GM12872 (cell line): ENCODE measurements around the gene CAMK2G.

Experiments
- TF ChIP-seq, protein P1 (sequence below): IDR thresholded peaks from 3 replicates; pipeline ENCODE4 v1.5.1; 2011; ENCODE audit warnings: low read depth, mild to moderate bottlenecking, low read length, moderate library complexity; ENCODE audit not compliant: insufficient read depth

The CAMK2G gene

DNA sequence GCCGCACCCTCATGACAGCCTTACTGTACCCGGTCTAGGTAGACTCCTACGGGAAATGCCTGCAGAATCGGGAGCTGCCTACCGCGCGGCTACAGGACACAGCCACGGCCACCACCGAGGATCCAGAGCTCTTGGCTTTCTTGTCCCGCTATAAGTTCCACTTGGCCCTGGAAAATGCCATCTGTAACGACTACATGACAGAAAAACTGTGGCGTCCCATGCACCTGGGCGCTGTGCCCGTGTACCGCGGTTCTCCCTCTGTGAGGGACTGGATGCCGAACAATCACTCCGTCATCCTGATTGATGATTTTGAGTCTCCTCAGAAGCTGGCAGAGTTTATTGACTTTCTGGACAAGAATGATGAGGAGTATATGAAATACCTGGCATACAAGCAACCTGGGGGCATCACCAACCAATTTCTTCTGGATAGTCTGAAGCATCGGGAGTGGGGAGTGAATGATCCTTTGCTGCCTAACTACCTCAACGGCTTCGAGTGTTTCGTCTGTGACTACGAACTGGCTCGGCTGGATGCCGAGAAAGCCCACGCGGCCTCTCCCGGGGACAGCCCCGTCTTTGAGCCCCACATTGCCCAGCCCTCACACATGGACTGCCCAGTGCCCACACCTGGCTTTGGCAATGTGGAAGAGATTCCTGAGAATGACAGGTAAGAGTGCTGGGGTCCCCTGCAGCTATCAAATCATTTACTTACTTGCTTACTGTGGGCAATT, 101.0 kb downstream of the CAMK2G start:
- TF ChIP-seq, protein P1, sequence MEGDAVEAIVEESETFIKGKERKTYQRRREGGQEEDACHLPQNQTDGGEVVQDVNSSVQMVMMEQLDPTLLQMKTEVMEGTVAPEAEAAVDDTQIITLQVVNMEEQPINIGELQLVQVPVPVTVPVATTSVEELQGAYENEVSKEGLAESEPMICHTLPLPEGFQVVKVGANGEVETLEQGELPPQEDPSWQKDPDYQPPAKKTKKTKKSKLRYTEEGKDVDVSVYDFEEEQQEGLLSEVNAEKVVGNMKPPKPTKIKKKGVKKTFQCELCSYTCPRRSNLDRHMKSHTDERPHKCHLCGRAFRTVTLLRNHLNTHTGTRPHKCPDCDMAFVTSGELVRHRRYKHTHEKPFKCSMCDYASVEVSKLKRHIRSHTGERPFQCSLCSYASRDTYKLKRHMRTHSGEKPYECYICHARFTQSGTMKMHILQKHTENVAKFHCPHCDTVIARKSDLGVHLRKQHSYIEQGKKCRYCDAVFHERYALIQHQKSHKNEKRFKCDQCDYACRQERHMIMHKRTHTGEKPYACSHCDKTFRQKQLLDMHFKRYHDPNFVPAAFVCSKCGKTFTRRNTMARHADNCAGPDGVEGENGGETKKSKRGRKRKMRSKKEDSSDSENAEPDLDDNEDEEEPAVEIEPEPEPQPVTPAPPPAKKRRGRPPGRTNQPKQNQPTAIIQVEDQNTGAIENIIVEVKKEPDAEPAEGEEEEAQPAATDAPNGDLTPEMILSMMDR, result no peak

DNA sequence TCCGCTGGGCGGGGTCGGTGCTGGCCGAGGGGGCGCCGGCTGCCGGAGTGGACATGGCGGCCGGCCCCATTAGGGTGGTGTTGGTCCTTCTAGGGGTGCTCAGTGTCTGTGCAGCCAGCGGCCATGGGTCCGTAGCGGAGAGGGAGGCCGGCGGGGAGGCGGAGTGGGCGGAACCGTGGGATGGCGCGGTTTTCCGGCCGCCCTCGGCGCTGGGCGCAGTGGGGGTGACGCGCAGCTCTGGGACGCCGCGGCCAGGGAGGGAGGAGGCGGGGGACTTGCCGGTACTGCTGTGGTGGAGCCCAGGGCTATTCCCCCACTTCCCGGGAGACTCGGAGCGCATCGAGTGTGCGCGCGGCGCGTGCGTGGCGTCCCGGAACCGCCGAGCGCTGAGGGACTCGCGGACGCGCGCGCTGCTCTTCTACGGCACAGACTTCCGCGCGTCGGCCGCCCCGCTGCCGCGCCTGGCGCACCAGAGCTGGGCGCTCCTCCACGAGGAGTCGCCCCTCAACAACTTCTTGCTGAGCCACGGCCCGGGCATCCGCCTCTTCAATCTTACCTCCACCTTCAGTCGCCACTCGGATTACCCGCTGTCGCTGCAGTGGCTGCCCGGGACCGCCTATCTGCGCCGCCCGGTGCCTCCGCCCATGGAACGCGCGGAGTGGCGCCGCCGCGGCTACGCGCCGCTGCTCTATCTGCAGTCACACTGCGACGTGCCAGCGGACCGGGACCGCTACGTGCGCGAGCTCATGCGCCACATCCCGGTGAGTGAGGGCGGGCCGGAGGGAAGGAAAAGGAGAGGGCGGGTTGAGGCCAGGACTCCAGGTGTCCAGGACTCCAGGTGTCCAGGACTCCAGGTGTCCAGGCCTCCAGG, 101.8 kb downstream of the CAMK2G start:
- TF ChIP-seq, protein P1, result no peak

DNA sequence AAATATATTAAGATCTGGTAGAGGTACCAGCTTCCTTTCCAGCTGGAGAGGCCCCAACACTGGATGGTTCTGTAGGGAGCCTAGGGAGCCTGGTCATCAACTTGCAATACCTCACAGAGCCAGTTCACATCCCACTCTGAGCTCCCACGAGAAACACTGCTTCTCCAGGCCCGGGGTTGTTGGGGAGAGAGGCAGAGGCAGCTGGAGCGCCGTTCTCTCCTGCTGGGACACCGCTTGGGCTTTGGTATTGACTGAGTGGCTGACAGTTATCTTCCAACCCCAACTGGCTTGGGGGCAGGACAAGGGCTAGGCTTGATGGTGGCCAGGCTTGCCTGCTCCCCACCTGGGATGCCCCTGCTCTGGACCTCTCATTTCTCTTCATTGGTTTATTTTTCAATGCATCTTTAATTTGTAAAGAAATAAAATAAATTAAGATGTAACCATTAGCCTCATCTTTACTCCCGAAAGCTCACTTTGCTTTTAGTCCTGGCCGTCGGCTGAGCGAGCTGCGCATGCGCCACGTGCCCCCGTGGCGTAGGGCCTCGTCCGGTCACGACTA, 102.6 kb downstream of the CAMK2G start:
- TF ChIP-seq, protein P1, result peak; percentile 19; the same call in 1 of the 3 replicates

DNA sequence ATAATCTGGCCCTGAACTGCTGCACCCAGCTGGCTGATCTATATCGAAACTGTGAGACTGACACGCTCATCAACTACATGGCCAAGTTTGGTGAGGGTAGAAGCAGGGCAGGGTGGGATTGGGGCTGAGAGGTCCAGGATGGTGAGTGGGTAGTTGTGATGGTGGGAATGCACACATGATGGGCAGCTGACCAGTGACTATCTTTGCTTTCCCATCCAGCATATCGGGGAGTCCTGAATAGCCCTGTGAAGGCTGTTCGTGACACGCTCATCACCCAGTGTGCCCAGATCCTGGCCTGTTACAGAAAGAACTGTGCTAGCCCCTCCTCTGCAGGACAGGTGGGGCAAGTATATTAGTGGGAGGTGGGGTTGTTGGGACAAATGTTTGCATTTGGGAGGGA, 105.0 kb downstream of the CAMK2G start:
- TF ChIP-seq, protein P1, result no peak

DNA sequence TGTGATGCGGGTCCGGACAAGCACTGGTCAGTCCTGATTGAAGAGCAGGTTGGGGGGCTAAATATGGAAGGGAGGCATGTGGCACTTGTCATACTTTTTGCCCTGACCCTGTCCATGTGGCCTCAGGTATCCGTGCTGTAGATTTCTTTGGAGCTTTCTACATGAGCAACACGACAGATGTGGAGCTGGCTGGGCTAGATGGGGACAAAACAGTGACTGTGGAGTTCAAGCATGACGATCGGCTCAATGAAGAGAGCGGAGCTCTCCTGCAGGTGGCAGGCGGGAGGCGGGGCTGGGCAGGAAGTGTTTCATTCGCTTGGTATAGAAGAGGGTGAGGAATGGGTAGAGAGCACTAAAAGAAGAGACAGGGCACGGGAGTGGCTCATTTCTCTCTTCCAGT, 105.5 kb downstream of the CAMK2G start:
- TF ChIP-seq, protein P1, result peak; percentile 70

DNA sequence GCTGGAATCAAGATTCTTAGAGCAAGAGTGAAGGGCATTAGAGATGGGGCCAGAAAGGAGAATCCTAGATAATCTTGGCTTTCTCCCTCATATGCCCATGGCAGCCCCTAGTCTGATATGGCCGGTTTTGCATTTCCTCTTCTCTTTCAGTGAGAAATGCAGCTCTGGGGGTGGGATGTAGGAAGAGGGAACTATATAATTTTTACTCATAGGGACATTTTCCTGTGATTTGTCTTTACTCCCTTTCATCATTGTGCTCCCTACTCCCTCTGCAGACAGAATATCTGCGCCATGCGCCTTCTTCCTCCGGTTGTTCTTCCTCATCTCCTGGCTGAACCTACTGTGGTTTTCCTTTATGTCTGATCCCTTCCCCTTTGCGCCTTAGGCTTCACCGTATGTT, 109.3 kb downstream of the CAMK2G start:
- TF ChIP-seq, protein P1, result no peak

DNA sequence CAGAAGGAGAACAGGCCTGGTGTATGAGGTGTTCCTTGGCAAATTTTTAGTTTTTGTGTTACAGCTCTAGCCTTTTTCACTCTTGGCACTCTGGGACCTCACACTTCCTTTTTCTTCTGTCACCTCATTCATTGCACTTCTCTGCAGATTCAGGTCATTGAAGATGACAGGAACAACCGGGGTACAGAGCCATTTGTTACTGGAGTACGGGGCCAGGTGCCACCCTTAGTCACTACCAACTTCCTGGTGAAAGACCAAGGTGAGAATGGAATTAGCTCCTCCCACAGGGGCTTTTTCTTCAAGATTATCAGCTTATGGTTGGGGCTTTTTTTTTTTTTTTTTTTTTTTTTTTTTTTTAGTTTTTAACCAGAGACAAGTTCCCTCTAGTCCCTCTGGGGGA, 111.0 kb downstream of the CAMK2G start:
- TF ChIP-seq, protein P1, result no peak
